ENCODE results near the gene PTPN11. TPM values are rescaled to one million over a fixed set of nuclear protein-coding genes. Genes with fewer than 3 reads are reported as not detected.

The PTPN11 gene
- total and polyA plus RNA-seq, 2 donors (not counting 3 experiments of a cell fraction or from before 2014, with no cell fraction given): 36.5 to 107 TPM

DNA sequence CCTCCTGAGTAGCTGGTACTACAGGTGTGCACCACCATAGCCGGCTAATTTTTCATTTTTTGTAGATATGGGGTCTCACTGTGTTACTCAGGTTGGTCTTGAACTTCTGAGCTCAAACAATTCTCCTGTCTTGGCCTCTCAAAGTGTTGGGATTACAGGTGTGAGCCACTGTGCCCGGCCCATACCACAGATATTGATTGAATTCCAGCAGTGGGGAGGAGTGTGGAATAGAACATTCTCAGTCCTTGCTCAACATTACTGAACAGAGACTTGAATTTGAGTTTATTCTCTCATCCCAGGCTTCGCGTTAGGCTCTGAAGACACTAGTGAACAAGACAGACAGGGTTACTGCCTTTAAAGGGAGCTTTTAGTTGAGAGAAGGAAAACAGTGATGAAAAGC is 39.6 kb downstream of the PTPN11 start:
- no peak overlapping the region for H2AFZ ChIP-seq (ENCODE audit: low read depth, low read length)
- intact Hi-C loops (cut with micrococcal nuclease) (no loop called here), dilution Hi-C loops (cut with MboI; ENCODE audit: extremely low pct_ligation_motif_present, low sequenced_read_pairs) (no loop called here)
- no peak for TF ChIP-seq GATA2 (IDR thresholded peaks at IDR 0.05; ENCODE audit: insufficient read depth, insufficient read length, low read depth, low read length)
- TF ChIP-seq JUN (IDR thresholded peaks at IDR 0.05; ENCODE audit: borderline replicate concordance, insufficient read depth, insufficient read length, low read depth): no peak
- TF ChIP-seq MYC (IDR thresholded peaks at IDR 0.05; ENCODE audit: low read depth, low read length): no peak
- no peak for TF ChIP-seq FOS (IDR thresholded peaks at IDR 0.05; ENCODE audit: borderline replicate concordance, insufficient read depth, low read length)
- no peak for TF ChIP-seq EZH2 (IDR thresholded peaks at IDR 0.05; ENCODE audit: borderline replicate concordance, low read depth, low read length, severe bottlenecking)
- no peak for TF ChIP-seq POLR2A (IDR thresholded peaks at IDR 0.05; ENCODE audit: low read depth, low read length)
- TF ChIP-seq POLR2AphosphoS5 (IDR thresholded peaks at IDR 0.05; ENCODE audit: insufficient read depth, low read depth, low read length): no peak
- no peak for TF ChIP-seq MAX (IDR thresholded peaks at IDR 0.05; ENCODE audit: insufficient read depth, insufficient read length)
- no peak for TF ChIP-seq CTCF (IDR thresholded peaks at IDR 0.05; ENCODE audit: extremely low read depth in 1 of 2, insufficient read depth in 1 of 2, low read depth in 1 of 2, low read length in 2 of 2)
- ChIA-PET POLR2A (no interaction called here), CTCF (no interaction called here)
- H3K36me3 ChIP-seq (ENCODE audit: control insufficient read depth in 2 of 2, extremely low read depth in 1 of 2, insufficient read depth in 2 of 2, low read length in 2 of 2): peaks cover 0 to 11% of the 10 kb centered on the region in 2 experiments
- no peak overlapping the region for H3K4me3 ChIP-seq (replicated peaks in 1 of 3; ENCODE audit: insufficient read depth in 1 of 3, low read depth in 1 of 3, low read length in 3 of 3)
- no peaks in the 10 kb centered on the region for H3K4me1 ChIP-seq (ENCODE audit: control insufficient read depth, extremely low read depth, insufficient read depth, low read length)
- H3K4me2 ChIP-seq (ENCODE audit: insufficient read depth, low read length): no peak overlapping the region
- H3K9me3 ChIP-seq (replicated peaks; ENCODE audit: control insufficient read depth, insufficient read depth, low read length): no peaks in the 10 kb centered on the region
- DNase-seq (ENCODE audit: low read depth, low spot score) (no peak), FAIRE-seq (no peak)
- H3K27ac ChIP-seq (ENCODE audit: insufficient read depth, low read depth, low read length): no peak overlapping the region
- no TSS peak for BruUV-seq (replicated peaks)
- H3K79me2 ChIP-seq (ENCODE audit: control insufficient read depth, insufficient read depth, low read length): no peaks in the 10 kb centered on the region
- H3K27me3 ChIP-seq (ENCODE audit: control insufficient read depth in 2 of 2, insufficient read depth in 2 of 2, low read length in 2 of 2): no peaks in the 10 kb centered on the region
- no peak overlapping the region for H3K9ac ChIP-seq (replicated peaks; ENCODE audit: extremely low read depth, insufficient read depth, low read length)
- no peaks in the 10 kb centered on the region for H4K20me1 ChIP-seq (replicated peaks; ENCODE audit: control insufficient read depth, extremely low read depth, insufficient read depth, low read length)
- no peaks in the 10 kb centered on the region for H3K9me1 ChIP-seq (replicated peaks; ENCODE audit: control insufficient read depth, extremely low read depth, insufficient read depth, low read length)
